CD1c-positive myeloid dendritic cell (primary cell): ENCODE data around the gene ARHGEF39.

Experiments used
- DNase-seq: peaks from one replicate; pipeline ENCODE4 v3.0.0-alpha.2; 2016; ENCODE audit errors: extremely low spot score

The ARHGEF39 gene

DNA sequence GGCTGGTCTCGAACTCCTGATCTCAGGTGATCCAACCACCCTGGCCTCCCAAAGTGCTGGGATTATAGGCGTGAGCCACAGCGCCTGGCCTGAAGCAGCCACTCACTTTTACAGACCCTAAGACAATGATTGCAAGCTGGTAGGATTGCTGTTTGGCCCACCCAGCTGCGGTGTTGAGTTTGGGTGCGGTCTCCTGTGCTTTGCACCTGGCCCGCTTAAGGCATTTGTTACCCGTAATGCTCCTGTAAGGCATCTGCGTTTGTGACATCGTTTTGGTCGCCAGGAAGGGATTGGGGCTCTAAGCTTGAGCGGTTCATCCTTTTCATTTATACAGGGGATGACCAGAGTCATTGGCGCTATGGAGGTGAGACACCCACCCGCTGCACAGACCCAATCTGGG lies 10.2 kb upstream of the ARHGEF39 start:
- no peak for DNase-seq

DNA sequence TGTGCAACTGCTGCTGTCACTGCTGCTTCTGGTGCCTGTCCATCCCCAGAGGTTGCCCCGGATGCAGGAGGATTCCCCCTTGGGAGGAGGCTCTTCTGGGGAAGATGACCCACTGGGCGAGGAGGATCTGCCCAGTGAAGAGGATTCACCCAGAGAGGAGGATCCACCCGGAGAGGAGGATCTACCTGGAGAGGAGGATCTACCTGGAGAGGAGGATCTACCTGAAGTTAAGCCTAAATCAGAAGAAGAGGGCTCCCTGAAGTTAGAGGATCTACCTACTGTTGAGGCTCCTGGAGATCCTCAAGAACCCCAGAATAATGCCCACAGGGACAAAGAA lies 9.0 kb upstream of the ARHGEF39 start:
- DNase-seq = no peak

DNA sequence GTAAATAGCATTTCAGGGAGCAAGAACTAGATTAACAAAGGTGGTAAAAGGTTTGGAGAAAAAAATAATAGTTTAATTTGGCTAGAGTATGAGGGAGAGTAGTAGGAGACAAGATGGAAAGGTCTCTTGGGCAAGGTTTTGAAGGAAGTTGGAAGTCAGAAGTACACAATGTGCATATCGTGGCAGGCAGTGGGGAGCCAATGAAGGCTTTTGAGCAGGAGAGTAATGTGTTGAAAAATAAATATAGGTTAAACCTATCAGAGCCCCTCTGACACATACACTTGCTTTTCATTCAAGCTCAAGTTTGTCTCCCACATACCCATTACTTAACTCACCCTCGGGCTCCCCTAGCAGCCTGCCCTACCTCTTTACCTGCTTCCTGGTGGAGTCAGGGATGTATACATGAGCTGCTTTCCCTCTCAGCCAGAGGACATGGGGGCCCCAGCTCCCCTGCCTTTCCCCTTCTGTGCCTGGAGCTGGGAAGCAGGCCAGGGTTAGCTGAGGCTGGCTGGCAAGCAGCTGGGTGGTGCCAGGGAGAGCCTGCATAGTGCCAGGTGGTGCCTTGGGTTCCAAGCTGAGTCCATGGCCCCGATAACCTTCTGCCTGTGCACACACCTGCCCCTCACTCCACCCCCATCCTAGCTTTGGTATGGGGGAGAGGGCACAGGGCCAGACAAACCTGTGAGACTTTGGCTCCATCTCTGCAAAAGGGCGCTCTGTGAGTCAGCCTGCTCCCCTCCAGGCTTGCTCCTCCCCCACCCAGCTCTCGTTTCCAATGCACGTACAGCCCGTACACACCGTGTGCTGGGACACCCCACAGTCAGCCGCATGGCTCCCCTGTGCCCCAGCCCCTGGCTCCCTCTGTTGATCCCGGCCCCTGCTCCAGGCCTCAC lies 8.4 kb upstream of the ARHGEF39 start, which contains the start of gene CA9:
CA9 (plus strand) TSS at position 797 of the 893 bp plus-strand sequence; CDS start at position 829, 32 bp downstream.
- DNase-seq = no peak

DNA sequence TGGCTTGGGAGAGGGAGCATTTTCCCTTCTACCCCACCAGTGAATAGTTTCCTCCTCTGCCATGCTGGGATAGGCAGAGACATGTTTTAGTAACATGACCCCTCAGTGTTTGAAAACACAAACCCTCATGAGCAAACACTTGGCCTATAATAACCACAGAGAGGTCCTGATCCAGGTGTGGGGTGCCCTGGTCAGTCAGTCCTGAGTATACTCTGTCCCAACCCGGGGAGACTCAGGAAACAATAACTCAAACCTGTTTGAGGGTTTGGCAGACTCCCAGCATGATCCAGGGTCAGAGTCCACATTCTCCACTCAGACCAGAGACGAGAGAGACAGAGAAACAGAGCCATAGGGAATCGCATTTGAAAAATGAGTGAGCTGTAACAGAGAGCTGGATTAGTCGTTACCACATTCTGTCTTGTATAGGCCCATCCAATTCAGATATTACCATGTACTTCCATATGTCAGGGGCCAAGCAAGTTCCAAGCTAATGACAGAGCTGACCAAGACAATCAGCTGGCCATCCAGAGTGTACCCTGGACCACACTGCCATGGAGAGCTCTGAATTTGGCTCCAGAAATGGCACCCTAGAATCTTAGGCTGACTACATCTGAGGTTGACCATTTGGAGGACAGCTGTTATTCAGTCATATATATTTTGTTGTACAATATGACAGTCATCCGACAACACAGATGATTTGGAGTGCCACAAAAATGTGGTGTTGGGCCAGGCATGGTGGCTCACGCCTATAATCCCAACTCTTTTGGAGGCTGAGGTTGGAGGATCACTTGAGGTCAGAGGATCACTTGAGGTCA lies 4.5 kb upstream of the ARHGEF39 start:
- DNase-seq = no peak

DNA sequence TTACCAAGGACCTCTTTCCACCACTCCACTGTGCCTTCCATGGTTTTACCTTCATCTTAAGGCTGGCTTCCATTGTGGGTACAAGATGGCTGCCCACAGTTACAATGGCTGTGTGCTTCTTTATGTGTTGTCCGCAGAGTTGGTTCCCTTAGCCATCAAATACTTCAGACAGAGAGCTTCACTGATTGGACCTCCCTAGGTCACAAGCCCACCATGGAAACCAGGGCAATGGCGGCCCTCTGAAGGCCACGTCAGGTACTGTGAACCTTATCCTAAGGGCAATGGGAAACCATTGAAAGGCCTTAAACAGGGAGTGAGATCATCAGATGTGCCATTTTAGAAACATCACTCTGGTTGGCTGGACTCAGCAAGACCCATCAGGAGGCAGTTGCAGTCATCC lies 2.9 kb upstream of the ARHGEF39 start:
- DNase-seq = no peak

DNA sequence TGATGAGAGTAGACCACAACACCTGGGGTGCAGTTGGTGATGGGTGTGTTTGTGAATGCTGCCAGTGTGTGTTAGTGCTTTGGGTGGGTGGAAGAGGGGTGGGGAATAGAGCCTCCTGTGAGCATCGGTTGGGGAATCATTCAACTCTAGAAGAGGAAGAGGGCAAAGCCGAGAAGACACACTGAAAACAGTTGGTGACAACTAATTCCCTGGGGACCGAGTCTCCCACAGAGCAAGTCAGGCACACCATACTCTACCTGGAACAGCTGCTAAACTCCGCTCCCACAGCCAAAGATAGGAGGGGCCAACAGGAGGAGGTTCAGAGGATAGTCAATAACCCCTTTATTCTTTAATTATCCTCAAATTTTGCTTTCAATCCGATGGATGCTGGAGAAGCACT lies 1.6 kb upstream of the ARHGEF39 start:
- no peak for DNase-seq

DNA sequence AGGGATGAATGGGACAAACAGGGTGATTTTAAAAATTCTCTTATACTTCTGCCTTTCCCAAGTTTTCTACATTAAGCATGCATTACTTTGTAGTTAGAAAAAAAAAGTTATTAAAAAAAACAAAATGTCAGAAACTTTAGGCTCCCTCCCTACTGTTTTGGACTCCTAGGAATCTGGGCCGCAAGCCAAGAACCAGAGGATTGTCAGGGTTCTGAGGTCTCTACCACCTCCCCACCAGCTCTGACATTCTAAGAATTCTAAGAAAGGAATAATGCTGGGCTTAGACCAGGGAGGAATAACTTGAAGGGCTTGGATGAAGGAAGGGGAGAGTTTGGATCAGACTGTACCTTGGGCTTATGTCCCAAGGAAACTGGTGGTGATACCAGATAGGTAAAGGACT lies 1.1 kb upstream of the ARHGEF39 start:
- DNase-seq = no peak

DNA sequence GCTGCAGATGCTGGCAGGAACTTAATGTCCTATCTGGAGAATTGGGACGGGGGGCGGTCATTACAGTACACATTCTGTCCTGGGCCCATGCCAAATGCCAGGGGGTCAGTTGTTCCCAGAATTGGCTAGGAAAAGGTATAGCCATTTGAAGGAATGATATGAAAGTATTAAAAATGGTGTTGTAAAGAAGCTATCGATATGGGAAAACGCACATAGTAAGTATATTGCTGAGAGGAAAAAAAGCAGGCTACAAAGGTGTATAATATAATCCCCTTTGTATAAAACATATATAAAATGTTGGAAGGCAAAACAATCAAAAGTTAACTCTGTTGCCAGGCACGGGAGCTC lies 450 bp upstream of the ARHGEF39 start:
- DNase-seq = no peak

DNA sequence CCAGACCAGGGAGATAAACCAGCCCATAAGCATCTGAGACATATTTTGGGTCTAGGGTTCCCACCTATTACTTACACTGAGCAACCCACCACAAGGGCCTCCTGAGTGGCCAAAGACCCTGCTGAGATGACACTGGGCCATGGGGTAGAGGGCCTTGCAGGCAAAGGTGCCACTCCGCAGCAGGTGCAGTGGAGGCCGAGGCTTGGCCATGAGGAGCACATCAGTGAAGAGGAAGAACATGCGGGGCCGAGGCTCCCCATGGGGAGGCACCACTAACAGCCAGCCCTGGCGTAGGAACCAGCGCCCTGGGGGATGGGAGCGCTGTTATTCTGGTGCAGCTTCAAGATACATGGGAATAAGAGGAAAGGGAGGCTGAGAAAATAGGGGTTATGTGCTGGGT lies 2.6 kb downstream of the ARHGEF39 start:
- DNase-seq = no peak

DNA sequence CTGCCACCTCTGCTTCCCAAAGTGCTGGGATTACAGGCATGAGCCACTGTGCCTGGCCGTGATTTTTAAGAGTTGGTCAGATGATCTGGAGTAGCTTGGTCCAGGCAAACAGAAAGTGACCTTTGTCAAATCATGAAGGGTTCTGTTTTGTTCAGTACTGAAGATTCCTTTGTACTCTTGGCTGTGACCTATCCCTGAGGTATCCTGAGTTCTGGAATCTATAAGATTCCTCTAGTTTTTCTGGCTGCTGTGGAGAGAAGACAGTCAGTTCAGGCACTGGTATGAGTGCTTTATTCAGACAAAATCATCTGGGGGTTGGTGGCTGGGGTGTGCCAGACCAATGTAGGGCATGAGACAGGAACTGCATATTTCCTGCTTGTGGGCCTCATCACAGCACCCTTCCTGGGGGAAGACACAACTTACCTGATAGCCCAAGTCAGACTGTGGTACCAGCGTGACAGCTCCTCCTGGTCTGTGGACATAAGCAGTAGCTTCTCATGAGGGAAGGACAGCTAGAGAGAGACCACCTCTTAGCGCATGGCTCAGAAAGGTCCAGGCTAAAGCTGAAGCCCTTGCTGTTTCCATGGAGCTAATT lies 3.1 kb downstream of the ARHGEF39 start:
- DNase-seq = no peak

DNA sequence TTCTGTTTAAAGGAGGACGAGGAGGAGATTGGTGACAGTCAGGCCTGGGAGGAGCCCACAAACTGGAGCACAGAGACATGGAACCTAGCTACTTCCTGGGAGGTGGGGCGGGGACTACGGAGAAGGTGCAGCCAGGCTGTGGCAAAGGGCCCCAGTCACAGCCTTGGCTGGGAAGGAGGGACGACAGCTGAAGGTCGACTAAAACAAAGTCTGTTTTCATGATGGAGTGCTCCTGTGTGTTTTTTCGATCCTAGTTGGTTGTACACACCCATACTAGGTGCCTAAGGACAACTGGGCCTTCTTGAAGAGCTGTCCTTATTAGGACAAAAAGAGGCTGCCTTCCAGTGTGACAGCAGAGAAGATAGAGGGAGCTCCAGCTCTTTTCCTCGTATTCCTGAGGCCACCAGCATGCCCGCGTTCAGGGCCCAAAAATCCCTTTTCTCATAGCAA lies 4.0 kb downstream of the ARHGEF39 start:
- DNase-seq = no peak

DNA sequence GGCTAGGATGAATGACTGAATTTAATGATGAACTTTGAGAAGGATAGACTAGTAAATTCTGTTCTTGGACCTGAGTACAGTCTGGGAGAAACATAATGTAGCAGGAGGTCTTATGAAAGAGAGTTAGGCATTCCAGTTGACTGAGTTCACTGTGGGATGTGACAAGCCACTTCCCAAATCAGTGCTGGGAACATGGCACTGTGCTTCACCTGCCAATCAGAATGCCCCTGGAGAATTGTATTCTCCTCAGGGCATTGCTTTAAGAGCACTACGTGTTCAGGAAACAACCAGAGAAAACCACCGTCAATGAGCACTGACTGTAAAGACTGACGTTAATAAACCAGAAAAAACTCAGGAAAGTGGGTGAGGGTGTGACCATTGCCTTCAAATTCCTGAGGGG lies 5.7 kb downstream of the ARHGEF39 start:
- DNase-seq = no peak

DNA sequence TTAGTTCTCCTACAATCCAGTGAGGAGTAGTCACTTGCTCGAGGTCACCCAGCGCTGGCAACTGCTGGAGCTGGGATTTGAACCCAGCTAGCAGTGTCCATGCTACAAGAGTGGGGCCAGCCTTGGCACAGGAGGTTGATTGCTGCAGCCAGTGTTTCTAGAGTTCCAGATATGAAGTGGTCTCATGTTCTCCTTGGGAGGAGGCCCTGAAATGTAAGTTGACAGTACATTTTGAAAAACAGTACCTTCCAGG lies 6.1 kb downstream of the ARHGEF39 start:
- DNase-seq = no peak

DNA sequence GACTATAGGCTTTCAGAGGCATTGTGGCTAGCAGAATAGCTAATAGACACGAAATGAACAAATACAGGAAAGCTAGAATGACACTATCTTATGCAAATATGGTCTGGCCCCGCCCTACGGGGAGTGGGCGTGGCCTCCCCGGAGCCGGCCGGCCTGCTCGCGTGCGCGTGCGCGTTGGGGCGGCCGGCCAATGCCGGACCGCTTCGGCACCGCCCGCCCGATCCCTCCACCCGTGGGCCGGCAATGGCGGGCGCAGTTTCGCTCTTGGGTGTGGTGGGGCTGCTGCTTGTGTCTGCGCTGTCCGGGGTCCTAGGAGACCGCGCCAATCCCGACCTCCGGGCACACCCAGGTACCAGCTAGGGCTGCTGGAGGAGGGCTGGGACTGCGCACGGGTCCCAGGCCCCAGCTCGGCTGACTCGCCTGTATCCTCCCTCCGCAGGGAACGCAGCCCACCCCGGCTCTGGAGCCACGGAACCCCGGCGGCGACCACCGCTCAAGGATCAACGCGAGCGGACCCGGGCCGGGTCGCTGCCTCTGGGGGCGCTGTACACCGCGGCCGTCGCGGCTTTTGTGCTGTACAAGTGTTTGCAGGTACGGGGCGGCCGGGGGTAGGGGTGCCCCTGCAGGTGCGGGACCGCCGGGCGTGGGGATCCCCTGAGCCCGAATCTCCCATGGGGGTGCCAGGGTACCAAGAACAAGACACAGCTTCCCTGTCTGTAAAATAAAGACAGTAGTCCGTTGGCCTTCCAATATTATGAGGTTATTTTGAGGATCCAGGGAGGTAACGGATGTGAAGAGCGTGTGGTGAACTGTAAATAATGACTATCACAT lies 6.6 kb downstream of the ARHGEF39 start, which contains the start of gene CCDC107:
CCDC107 (plus strand) TSS at position 156 of the 831 bp plus-strand sequence; CDS start at position 244, 88 bp downstream.
- DNase-seq = peak; percentile 95

DNA sequence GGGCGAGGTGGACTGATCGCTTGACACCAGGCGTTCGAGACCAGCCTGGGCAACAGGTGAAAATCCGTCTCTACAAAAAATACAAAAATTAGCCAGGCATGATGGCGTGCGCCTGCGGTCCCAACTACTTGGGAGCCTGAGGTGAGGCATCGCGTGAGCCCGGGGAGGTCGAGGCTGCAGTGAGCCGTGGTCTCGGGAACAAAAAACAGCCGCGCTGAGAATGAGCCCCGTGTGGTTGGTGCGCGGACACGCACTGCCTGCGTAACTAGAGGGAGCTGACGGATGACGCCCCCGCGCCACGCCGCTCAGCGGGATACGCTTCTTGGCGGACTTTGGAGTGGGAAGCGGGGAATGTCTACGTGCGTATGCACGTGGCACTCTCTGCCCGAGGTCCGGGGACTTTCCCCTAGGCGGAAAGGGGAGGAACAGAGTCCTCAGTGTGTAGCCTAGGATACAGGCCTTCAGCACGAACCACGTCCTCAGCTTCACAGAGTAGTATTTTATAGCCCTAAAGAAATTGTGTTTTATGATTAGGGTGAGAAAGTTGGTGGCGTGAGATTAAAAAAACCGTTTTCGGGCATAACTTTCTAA lies 7.4 kb downstream of the ARHGEF39 start, which contains the start of gene RMRP:
RMRP (minus strand) TSS at position 474 of the 591 bp plus-strand sequence.
- DNase-seq = peak; percentile 99

DNA sequence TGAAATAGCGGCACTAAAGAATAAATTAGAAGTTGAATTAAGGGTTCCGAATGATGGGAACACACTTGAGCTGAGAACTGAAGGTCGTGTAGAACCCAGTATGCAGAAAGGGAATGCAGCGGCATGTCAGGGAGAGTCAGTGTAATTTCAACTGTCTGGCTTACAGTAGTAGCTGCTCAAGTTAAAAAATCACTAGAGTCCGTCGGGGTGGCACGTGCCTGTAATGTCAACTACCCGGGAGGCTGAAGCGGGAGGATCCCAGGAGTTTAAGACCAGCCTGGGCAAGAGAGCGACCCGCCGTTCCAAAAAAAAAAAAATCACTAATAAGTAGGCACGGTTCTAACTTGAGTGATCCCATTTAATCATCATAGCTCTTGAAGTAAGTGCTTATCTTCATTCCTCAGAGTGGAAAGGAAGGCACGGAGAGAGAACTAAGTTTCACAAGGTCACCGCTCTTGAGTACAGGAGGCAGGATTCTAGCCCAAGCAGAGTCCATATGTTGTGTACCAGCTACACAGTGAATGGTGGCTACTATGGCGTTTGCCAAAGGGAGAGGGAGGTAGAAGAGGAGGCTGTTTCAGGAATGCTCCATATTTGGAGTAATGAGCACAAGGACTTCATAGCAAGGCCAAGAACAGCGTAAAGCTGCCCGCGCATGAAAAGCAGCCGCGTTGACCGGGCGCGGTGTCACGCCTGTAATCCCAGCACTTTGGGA lies 8.0 kb downstream of the ARHGEF39 start:
- DNase-seq = no peak

DNA sequence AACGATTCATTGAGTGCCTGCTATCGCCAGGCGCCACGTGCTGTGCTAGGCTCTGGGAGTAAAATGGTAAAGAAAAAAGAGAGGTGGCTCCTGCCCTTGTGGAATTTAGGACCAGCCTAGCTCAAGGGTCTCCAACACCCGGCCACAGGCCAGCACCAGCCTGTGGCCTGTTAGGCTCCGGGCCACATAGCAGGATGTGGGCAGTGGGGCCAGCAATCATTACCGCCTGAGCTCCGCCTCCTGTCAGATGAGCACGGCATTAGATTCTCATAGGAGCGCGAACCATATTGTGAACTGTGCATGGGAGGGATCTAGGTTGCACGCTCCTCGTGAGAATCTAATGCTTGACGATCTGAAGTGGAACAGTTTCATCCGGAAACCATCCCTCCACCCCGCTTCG lies 8.6 kb downstream of the ARHGEF39 start:
- DNase-seq = no peak

DNA sequence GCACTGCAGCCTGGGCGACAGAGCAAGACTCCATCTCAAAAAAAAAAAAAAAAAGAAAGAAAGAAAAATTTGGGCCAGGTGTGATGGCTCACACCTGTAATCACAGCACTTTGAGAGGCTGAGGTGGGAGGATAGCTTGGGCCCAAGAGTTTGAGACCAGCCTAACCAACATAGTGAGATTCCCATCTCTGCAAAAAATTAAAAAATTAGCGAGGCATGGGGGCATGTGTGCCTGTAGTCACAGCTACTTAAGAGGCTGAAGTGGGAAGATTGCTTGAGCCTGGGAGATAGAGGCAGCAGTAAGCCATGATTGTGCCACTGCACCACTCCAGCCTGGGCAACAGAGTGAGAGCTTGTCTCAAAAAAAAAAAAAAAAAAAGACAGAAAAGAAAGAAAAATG lies 11.4 kb downstream of the ARHGEF39 start:
- no peak for DNase-seq

DNA sequence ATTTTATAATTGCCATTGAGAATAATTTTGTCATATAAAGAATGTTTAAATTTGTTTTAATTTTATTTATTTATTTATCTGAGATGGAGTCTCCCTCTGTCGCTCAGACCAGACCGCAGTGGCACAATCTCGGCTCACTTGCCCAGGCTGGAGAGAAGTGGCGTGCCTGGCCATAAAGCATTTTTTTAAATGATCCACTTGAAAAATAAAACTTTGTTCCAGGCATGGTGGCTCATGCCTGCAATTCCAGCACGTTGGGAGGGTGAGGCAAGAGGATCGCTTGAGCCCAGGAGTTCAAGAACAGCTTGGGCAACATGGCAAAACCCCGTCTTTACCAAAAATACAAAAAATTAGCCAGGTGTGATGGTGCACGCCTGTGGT lies 12.2 kb downstream of the ARHGEF39 start:
- no peak for DNase-seq

DNA sequence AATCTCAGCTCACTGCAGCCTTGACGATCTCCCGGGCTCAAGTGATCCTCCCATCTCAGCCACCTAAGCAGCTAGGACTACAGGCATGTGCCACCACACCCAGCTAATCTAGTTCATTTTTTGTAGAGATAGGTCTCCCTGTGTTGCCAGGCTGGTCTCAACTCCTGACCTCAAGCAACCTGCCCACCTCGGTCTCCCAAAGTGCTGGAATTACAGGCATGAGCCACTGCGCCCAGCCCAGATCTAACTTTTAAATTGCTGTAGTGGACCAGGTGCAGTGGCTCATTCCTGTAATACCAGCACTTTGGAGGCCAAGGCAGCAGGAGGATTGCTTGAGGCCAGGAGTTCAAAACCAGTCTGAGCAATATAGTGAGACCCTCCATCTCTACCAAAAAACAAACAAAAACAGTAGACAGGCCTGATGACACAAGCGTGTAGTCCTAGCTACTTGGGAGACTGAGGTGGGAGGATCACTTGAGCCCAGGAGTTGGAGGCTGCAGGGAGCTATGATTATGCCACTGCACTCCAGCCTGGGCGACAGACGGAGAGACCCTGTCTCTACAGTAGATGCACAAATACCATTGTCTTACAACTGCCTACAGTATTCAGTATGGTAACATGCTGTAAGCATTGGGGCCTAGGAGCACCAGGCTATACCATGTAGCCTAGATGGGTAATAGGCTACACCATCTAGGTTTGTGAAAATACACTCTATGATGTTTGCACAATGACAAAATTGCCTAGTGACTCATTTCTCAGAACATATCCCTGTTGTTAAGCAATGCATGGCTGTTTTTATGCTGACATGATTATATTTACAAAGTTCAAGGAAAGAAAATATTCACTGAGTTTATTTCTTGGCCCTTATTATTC lies 12.8 kb downstream of the ARHGEF39 start:
- DNase-seq = peak; percentile 78
